Esophagus muscularis mucosa (tissue), 4 donors: Measurements from ENCODE around the gene SLC29A4. TPM values are rescaled to one million over a fixed set of nuclear protein-coding genes. Genes with fewer than 3 reads are reported as not detected.
"Not testable (repeated sequence)": the region's sequence is repeated elsewhere in the genome, so short reads cannot be mapped to it uniquely, and the experiment has no call there.

Experiments used
- DNase-seq: peaks from one replicate; pipeline ENCODE4 v3.0.0-alpha.2; 2017; ENCODE audit errors: extremely low spot score
- H3K27ac ChIP-seq, 4 donors: fragments of 200-600 bp; sonication (generic); replicated peaks in 1 of 4; 1 replicate in 3 of 4; 2 replicates in 1 of 4; pipeline ENCODE4 v1.5.1; 2016 to 2019; ENCODE audit warnings: mild to moderate bottlenecking in 1 of 4
- H3K27me3 ChIP-seq, 4 donors: fragments of 200-600 bp; sonication (generic); one replicate each; pipeline versions ENCODE4 v1.5.1 to v1.6.0; 2016 to 2019
- H3K36me3 ChIP-seq, 4 donors: fragments of 200-600 bp; sonication (generic); one replicate each; pipeline ENCODE4 v1.5.1; 2016 to 2019
- H3K4me1 ChIP-seq, 4 donors: fragments of 200-600 bp; sonication (generic); one replicate each; pipeline ENCODE4 v1.5.1; 2016 to 2019
- H3K4me3 ChIP-seq, 4 donors: fragments of 200-600 bp; sonication (generic); 1 replicate in 2 of 4; 2 replicates in 2 of 4; pipeline ENCODE4 v1.5.1; 2016 to 2019; ENCODE audit warnings: mild to moderate bottlenecking in 4 of 4, moderate library complexity in 1 of 4
- H3K9me3 ChIP-seq, 4 donors: fragments of 200-600 bp; sonication (generic); 1 replicate in 3 of 4; 2 replicates in 1 of 4; pipeline ENCODE4 v1.5.1; 2016 to 2019
- EP300 ChIP-seq: sonication (generic); formaldehyde crosslinking; IDR thresholded peaks from one replicate; pipeline ENCODE4 v1.6.1; 2017; ENCODE audit warnings: antibody characterized with exemption
- POLR2A ChIP-seq: fragments of 450-650 bp; IDR thresholded peaks from one replicate; pipeline ENCODE4 v1.6.1; 2017; ENCODE audit warnings: antibody characterized with exemption, moderate library complexity, mild to moderate bottlenecking, low read depth
- POLR2AphosphoS5 ChIP-seq, 2 donors: sonication (generic); formaldehyde crosslinking; IDR thresholded peaks; one replicate each; pipeline ENCODE4 v1.6.1; 2017; ENCODE audit warnings: antibody characterized with exemption in 2 of 2
- WGBS: methylation state at CpG from one replicate; pipeline ENCODE4 v1.1.5; 2018; 5-methylcytosine and 5-hydroxymethylcytosine counted together
- intact Hi-C: fragments of 100-400 bp; cut with DNase I; formaldehyde crosslinking; loops from one replicate; pipeline ENCODE4 v1.15.1; 2023
- total RNA-seq, 4 donors: library from RNA; depleted of rRNA; stranded (reverse); fragments of >200 nt; gene quantifications; one replicate each; pipeline versions ENCODE4 v1.1.0 to v1.2.1, GENCODE V29; 2016
- TF ChIP-seq, protein P1 (sequence below), 3 experiments: fragments of 200-600 bp in 2 of 3; fragments of 450-650 bp in 1 of 3; sonication (generic) in 2 of 3; IDR thresholded peaks; one replicate each; pipeline ENCODE4 v1.5.1; 2017 to 2019; ENCODE audit warnings: antibody characterized with exemption in 3 of 3, mild to moderate bottlenecking in 2 of 3, moderate library complexity in 1 of 3

Gene SLC29A4
- total RNA-seq, 4 donors from 2014 or later = 2.5 to 6.3 (median 4.1) TPM

DNA sequence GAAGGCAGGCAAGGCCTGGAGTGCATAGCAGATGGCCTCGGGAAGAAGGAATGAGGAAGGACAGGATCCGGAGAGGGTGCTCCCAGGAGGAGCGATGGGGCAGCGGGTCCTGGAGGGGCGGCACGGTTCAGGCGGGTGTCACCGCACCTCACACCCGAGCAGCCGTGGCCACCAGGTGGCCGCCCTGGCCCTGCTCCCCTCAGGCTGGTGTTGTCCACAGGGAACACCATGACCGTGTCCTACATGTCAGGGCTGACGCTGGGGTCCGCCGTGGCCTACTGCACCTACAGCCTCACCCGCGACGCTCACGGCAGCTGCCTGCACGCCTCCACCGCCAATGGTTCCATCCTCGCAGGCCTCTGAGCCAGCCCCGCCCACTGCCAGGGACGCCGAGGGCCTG is 19.8 kb downstream of the SLC29A4 start:
- 72% methylated on average over 14 of the region's 25 CpGs for WGBS
- intact Hi-C loops = no loop called here
- TF ChIP-seq EP300 (no peak), POLR2AphosphoS5 (IDR thresholded peaks at IDR 0.05) (no peak)
- TF ChIP-seq, protein P1, sequence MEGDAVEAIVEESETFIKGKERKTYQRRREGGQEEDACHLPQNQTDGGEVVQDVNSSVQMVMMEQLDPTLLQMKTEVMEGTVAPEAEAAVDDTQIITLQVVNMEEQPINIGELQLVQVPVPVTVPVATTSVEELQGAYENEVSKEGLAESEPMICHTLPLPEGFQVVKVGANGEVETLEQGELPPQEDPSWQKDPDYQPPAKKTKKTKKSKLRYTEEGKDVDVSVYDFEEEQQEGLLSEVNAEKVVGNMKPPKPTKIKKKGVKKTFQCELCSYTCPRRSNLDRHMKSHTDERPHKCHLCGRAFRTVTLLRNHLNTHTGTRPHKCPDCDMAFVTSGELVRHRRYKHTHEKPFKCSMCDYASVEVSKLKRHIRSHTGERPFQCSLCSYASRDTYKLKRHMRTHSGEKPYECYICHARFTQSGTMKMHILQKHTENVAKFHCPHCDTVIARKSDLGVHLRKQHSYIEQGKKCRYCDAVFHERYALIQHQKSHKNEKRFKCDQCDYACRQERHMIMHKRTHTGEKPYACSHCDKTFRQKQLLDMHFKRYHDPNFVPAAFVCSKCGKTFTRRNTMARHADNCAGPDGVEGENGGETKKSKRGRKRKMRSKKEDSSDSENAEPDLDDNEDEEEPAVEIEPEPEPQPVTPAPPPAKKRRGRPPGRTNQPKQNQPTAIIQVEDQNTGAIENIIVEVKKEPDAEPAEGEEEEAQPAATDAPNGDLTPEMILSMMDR (IDR thresholded peaks at IDR 0.05) = no peak

DNA sequence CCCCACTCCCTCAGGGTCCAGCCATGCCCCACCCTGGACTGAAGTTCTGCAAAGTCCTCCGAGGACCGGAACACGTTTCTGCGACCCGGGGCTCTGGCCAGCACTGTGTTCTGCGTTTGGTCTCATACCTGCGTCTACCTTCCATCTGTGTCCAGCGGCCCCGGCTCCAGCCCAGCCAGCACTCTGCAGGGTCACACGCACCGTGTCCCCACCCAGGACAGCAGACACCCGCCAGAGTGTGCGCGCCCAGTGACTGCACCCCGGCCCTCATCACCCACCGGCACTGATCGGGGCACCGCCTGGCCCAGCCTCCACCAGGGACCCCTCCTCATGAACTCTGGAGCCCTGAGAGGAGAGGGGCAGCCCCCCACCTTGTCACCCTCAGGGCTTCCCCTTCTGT is 20.3 kb downstream of the SLC29A4 start:
- H3K27ac ChIP-seq = no peak overlapping the region
- TF ChIP-seq POLR2AphosphoS5 (IDR thresholded peaks at IDR 0.05) (no peak), POLR2A (no peak), EP300 (no peak)
- peaks cover 0 to 5% (median 0%) of the 10 kb centered on the region in 4 donors for H3K27me3 ChIP-seq
- no peak overlapping the region for H3K4me3 ChIP-seq
- intact Hi-C loops = no loop called here
- H3K9me3 ChIP-seq = no peaks in the 10 kb centered on the region
- DNase-seq = no peak
- no peaks in the 10 kb centered on the region for H3K4me1 ChIP-seq
- 80% methylated on average over 15 of the region's 18 CpGs for WGBS
- peaks cover 5 to 20% (median 14%) of the 10 kb centered on the region in 4 donors for H3K36me3 ChIP-seq

More for the DNA sequence above, 19.8 kb downstream of the SLC29A4 start:
- peaks cover under 1 to 15% (median 9%) of the 10 kb centered on the region in 4 donors for H3K36me3 ChIP-seq
- H3K4me3 ChIP-seq = no peak overlapping the region
- H3K27ac ChIP-seq = no peak overlapping the region
- H3K4me1 ChIP-seq = no peaks in the 10 kb centered on the region
- DNase-seq = no peak
- H3K27me3 ChIP-seq = peaks cover 0 to 9% (median 0%) of the 10 kb centered on the region in 4 donors
- no peaks in the 10 kb centered on the region for H3K9me3 ChIP-seq

DNA sequence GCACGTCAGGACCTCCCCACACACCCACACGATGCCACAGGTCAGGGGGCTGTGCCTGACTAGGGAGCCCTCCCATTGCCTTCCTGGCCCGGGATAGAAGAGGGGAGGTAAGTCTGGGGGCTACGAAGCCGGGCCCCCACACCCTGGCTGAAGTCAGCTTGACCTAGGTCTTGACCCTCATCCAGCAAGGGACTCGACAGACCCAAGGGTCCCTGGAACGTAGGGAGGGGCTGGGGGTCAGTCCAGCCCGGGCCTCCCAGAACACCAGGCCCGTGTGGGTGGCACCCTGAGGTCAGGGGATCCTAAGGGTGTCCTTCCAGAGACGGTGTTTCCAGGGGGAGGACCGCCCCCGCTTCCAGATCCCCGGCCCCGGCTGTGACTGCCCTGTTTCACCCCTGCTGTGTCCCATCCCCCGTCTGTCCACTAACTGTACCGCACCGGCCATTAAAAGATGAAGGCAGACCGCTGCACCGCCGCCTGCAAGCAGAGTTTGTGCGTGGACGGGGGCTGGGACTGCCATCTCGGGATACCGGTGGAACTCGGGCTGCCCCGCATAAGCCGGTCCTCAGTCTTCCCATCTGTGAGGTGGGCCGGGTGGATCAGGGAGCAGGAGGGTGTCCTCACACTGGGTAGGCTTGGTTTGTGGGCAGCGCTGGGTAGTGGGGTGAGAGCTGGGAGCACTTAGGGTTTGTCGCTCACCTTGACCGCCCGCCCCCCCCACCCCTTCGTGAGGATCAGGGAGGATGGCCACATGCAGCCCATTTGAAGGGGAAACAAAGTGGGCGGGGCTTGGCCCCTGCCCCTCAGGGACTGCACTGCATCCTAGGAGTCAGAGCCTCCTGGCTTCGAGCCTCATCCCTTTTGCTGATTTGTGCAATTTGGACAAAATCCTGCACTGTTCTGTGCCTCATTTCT is 21.1 kb downstream of the SLC29A4 start:
- TF ChIP-seq POLR2AphosphoS5 (IDR thresholded peaks at IDR 0.05) (no peak), EP300 (no peak), POLR2A (no peak)
- TF ChIP-seq, protein P1 (IDR thresholded peaks at IDR 0.05) = no peak
- Histone ChIP-seq H3K4me3 (no peak overlapping the region), H3K36me3 (peaks cover 13 to 27% (median 21%) of the 10 kb centered on the region in 4 donors), H3K4me1 (no peaks in the 10 kb centered on the region), H3K27ac (no peak overlapping the region), H3K27me3 (no peaks in the 10 kb centered on the region), H3K9me3 (no peaks in the 10 kb centered on the region)
- no peak for DNase-seq
- intact Hi-C loops = no loop called here
- 75% methylated on average over 29 of the region's 35 CpGs for WGBS

DNA sequence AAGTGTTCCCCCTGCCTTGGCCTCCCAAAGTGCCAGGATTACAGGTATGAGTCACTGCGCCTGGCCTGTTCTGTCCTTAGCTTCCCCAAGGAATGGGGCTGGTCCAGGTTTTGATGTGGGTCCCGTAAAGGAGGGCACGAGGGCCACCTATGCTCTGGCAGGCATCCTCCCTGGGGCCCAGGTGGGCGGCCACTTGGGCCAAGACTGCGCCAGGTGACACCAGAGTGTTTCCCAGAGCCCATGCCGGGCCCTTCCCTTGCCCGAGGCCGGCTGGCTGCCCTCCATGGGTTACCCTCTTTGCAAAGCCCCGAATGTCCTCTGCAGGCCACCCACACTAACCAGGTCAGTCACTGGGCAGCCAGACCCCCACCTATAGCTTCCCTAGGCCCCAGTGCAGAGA is 22.3 kb downstream of the SLC29A4 start:
- DNase-seq, H3K27ac ChIP-seq, intact Hi-C loops, H3K4me3 ChIP-seq, H3K9me3 ChIP-seq, H3K4me1 ChIP-seq, H3K27me3 ChIP-seq: not testable (repeated sequence)
- peaks cover 20 to 39% (median 32%) of the 10 kb centered on the region in 4 donors for H3K36me3 ChIP-seq
- 80% methylated on average over 4 of the region's 9 CpGs for WGBS

DNA sequence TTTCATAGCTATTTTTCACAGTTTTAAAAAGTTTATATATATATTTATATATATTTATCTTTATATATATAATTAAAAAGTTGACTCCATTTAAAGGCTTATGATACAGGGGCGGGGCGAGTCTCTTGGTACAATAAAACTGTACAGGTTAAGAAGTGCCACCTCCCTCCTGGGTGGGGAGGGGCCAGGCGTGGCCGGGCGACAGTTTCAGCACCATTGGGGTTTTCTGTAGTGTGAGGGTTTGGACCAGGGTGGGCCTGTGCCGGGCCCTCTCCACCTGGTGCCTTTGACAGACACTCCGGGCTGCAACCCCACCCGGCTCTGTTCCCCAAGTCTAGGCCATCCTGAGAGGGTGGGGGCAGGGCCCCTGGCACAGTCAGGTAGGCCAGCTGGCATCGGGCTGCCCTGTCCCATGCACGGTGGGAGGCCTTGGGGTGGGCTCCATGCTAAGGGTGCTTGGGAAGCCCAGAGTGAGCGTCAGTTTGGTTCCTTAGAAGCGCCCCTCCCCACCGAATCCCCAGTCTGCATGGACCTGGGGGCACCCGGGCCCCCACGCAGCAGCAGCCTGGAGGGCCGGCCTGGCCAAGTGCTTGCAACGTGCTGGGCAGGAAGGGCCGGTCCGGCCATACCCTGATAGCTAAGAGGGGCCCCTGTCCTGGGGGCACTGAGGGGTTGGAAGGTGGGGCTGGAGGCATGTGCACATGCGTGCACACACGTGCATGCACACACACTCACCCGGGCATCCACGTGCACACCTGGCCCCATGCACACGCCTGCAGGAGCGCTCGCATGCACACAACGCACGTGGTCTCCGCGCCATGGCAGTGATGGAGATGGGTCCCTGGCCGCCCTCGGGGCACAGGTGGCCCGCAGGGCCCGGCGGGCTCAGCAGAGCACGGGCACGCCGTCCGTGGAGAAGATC is 24.7 kb downstream of the SLC29A4 start:
- H3K27me3 ChIP-seq, H3K27ac ChIP-seq, intact Hi-C loops, H3K4me1 ChIP-seq, H3K9me3 ChIP-seq, H3K4me3 ChIP-seq, DNase-seq: not testable (repeated sequence)
- 84% methylated on average over 18 of the region's 39 CpGs for WGBS
- peaks cover 42 to 64% (median 57%) of the 10 kb centered on the region in 4 donors for H3K36me3 ChIP-seq

DNA sequence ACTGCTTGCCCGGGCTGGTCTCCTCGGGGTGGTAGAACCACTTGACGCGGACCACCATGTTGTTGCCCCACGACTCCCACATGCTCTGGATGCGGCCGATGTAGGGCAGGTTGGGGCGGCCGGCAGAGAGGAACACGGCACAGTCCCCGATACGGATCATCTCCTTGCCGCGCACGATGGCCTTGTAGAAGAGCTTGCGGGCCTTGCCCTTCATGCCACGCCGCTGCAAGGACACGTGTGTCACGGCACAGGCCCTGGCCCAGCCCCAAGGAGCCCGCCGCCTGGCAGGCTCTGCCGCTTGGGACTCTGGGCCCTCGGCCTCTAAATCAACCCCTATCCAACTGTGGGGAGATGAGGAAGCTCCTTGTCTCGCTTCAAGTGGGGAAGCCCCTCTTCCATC is 26.4 kb downstream of the SLC29A4 start:
- Histone ChIP-seq H3K4me1 (peaks cover 0 to 12% (median 4%) of the 10 kb centered on the region in 4 donors), H3K27ac (no peak overlapping the region), H3K36me3 (peaks cover 55 to 80% (median 72%) of the 10 kb centered on the region in 4 donors), H3K9me3 (no peaks in the 10 kb centered on the region), H3K4me3 (no peak overlapping the region), H3K27me3 (no peaks in the 10 kb centered on the region)
- 86% methylated on average over 6 of the region's 25 CpGs for WGBS
- no peak for DNase-seq
- intact Hi-C loops = no loop called here
- TF ChIP-seq POLR2AphosphoS5 (IDR thresholded peaks at IDR 0.05) = no peak
- no peak for TF ChIP-seq EP300
- TF ChIP-seq, protein P1 (IDR thresholded peaks at IDR 0.05) = no peak
